Measurements from ENCODE around the gene NAGLU.

DNA sequence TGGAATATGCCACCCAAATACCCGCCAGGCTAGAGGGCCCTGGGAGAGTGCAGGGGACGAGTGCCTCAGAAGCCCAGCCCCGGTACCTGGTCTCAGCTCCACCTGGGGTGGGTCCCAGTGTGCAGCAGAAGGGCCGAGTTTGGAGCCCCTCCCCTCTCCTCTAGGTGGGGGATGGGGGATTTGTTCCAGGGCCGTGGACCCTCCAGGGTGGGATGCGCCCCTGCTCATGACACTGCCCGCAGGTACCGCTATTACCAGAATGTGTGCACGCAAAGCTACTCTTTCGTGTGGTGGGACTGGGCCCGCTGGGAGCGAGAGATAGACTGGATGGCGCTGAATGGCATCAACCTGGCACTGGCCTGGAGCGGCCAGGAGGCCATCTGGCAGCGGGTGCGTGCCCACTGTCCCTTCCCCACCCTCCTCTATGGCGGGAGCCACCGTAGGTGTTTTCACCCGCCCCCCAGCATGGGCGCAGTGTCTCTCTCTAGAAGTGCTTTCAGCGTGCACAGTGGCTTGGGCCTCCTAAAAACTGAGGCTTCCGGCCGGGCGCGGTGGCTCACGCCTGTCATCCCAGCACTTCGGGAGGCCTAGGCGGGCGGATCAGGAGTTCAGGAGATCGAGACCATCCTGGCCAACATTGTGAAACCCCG is 1.2 kb downstream of the NAGLU start:
- TF ChIP-seq, protein P1, sequence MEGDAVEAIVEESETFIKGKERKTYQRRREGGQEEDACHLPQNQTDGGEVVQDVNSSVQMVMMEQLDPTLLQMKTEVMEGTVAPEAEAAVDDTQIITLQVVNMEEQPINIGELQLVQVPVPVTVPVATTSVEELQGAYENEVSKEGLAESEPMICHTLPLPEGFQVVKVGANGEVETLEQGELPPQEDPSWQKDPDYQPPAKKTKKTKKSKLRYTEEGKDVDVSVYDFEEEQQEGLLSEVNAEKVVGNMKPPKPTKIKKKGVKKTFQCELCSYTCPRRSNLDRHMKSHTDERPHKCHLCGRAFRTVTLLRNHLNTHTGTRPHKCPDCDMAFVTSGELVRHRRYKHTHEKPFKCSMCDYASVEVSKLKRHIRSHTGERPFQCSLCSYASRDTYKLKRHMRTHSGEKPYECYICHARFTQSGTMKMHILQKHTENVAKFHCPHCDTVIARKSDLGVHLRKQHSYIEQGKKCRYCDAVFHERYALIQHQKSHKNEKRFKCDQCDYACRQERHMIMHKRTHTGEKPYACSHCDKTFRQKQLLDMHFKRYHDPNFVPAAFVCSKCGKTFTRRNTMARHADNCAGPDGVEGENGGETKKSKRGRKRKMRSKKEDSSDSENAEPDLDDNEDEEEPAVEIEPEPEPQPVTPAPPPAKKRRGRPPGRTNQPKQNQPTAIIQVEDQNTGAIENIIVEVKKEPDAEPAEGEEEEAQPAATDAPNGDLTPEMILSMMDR (IDR thresholded peaks at IDR 0.05) = no peak
- TF ChIP-seq REST (IDR thresholded peaks at IDR 0.05; ENCODE audit: low read depth, low read length) (no peak), PBX3 (IDR thresholded peaks at IDR 0.05) (no peak), USF2 (IDR thresholded peaks at IDR 0.05; ENCODE audit: borderline replicate concordance, low read depth, low read length) (no peak), MXI1 (IDR thresholded peaks at IDR 0.05; ENCODE audit: low read depth, low read length) (no peak), SIN3A (IDR thresholded peaks at IDR 0.05; ENCODE audit: borderline replicate concordance, low read depth, low read length) (no peak), EZH2phosphoT487 (IDR thresholded peaks at IDR 0.05; ENCODE audit: borderline replicate concordance, low read depth) (no peak), RCOR1 (IDR thresholded peaks at IDR 0.05; ENCODE audit: low read length) (no peak), FOXM1 (IDR thresholded peaks at IDR 0.05; ENCODE audit: low read depth) (no peak), POLR2AphosphoS5 (IDR thresholded peaks at IDR 0.05; ENCODE audit: low read depth, low read length) (no peak)
- TF ChIP-seq, protein P2, sequence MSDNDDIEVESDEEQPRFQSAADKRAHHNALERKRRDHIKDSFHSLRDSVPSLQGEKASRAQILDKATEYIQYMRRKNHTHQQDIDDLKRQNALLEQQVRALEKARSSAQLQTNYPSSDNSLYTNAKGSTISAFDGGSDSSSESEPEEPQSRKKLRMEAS (IDR thresholded peaks at IDR 0.05; ENCODE audit: low read depth) = no peak
